ENCODE results near the gene HLX.

GRCh38 chr1:220902916-220903315 lies 23.7 kb downstream of the HLX start:
- no peak for TF ChIP-seq CTCF (IDR thresholded peaks at IDR 0.05)
- no peak for TF ChIP-seq POLR2A (IDR thresholded peaks at IDR 0.05)

Measured in right lobe of liver (tissue), 4 donors.